ENCODE results near the gene IGF1.

The IGF1 gene

GRCh38 chr12:102514696-102515095 lies 34.3 kb upstream of the IGF1 start:
- H3K36me3 ChIP-seq (ENCODE audit: insufficient read depth, insufficient read length, low read length), result no peaks in the 10 kb centered on the region
- TF ChIP-seq SUZ12 (IDR thresholded peaks at IDR 0.05; ENCODE audit: extremely low read depth, insufficient read depth, insufficient read length) (no peak), ZNF274 (IDR thresholded peaks at IDR 0.05; ENCODE audit: low read depth, low read length) (no peak), YY1 (IDR thresholded peaks at IDR 0.05; ENCODE audit: insufficient read depth, insufficient read length) (no peak)
- H3K27me3 ChIP-seq (ENCODE audit: insufficient read depth, insufficient read length), result no peaks in the 10 kb centered on the region
- H3K4me3 ChIP-seq (ENCODE audit: insufficient read length, low read depth), result no peak overlapping the region
- H3K9me3 ChIP-seq (ENCODE audit: insufficient read depth, low read length), result no peaks in the 10 kb centered on the region
- no peaks in the 10 kb centered on the region for H3K4me1 ChIP-seq (ENCODE audit: insufficient read depth, insufficient read length)
- no peak overlapping the region for H3K9ac ChIP-seq (ENCODE audit: insufficient read length, low read depth)
- no peak for DNase-seq (ENCODE audit: low read depth, low spot score)

- no peak for DNase-seq (ENCODE audit: low read depth, low spot score)
- TF ChIP-seq SUZ12 (IDR thresholded peaks at IDR 0.05; ENCODE audit: extremely low read depth, insufficient read depth, insufficient read length) (no peak), YY1 (IDR thresholded peaks at IDR 0.05; ENCODE audit: insufficient read depth, insufficient read length) (no peak), ZNF274 (IDR thresholded peaks at IDR 0.05; ENCODE audit: low read depth, low read length) (no peak)
- H3K9ac ChIP-seq (ENCODE audit: insufficient read length, low read depth), result no peak overlapping the region
Measured at GRCh38 chr12:102513739-102514138, 33.4 kb upstream of the IGF1 start.

GRCh38 chr12:102513272-102513671 lies 32.9 kb upstream of the IGF1 start:
- Histone ChIP-seq H3K4me3 (ENCODE audit: insufficient read length, low read depth) (no peak overlapping the region), H3K9me3 (ENCODE audit: insufficient read depth, low read length) (no peaks in the 10 kb centered on the region), H3K4me1 (ENCODE audit: insufficient read depth, insufficient read length) (no peaks in the 10 kb centered on the region), H3K27me3 (ENCODE audit: insufficient read depth, insufficient read length) (no peaks in the 10 kb centered on the region), H3K36me3 (ENCODE audit: insufficient read depth, insufficient read length, low read length) (no peaks in the 10 kb centered on the region), H3K9ac (ENCODE audit: insufficient read length, low read depth) (no peak overlapping the region)
- DNase-seq (ENCODE audit: low read depth, low spot score), result no peak
- no peak for TF ChIP-seq YY1 (IDR thresholded peaks at IDR 0.05; ENCODE audit: insufficient read depth, insufficient read length)
- TF ChIP-seq ZNF274 (IDR thresholded peaks at IDR 0.05; ENCODE audit: low read depth, low read length), result no peak
- no peak for TF ChIP-seq SUZ12 (IDR thresholded peaks at IDR 0.05; ENCODE audit: extremely low read depth, insufficient read depth, insufficient read length)

More at GRCh38 chr12:102513739-102514138, 33.4 kb upstream of the IGF1 start:
- no peak overlapping the region for H3K4me3 ChIP-seq (ENCODE audit: insufficient read length, low read depth)
- no peaks in the 10 kb centered on the region for H3K27me3 ChIP-seq (ENCODE audit: insufficient read depth, insufficient read length)
- H3K36me3 ChIP-seq (ENCODE audit: insufficient read depth, insufficient read length, low read length), result no peaks in the 10 kb centered on the region
- no peaks in the 10 kb centered on the region for H3K4me1 ChIP-seq (ENCODE audit: insufficient read depth, insufficient read length)
- no peaks in the 10 kb centered on the region for H3K9me3 ChIP-seq (ENCODE audit: insufficient read depth, low read length)

GRCh38 chr12:102512523-102512922 lies 32.2 kb upstream of the IGF1 start:
- no peak for DNase-seq (ENCODE audit: low read depth, low spot score)
- no peaks in the 10 kb centered on the region for H3K27me3 ChIP-seq (ENCODE audit: insufficient read depth, insufficient read length)
- no peak overlapping the region for H3K9ac ChIP-seq (ENCODE audit: insufficient read length, low read depth)
- no peak overlapping the region for H3K4me3 ChIP-seq (ENCODE audit: insufficient read length, low read depth)
- H3K36me3 ChIP-seq (ENCODE audit: insufficient read depth, insufficient read length, low read length), result no peaks in the 10 kb centered on the region
- no peaks in the 10 kb centered on the region for H3K4me1 ChIP-seq (ENCODE audit: insufficient read depth, insufficient read length)
- H3K9me3 ChIP-seq (ENCODE audit: insufficient read depth, low read length), result no peaks in the 10 kb centered on the region
- TF ChIP-seq SUZ12 (IDR thresholded peaks at IDR 0.05; ENCODE audit: extremely low read depth, insufficient read depth, insufficient read length) (no peak), ZNF274 (IDR thresholded peaks at IDR 0.05; ENCODE audit: low read depth, low read length) (no peak), YY1 (IDR thresholded peaks at IDR 0.05; ENCODE audit: insufficient read depth, insufficient read length) (no peak)

- Histone ChIP-seq H3K9me3 (ENCODE audit: insufficient read depth, low read length) (no peaks in the 10 kb centered on the region), H3K27me3 (ENCODE audit: insufficient read depth, insufficient read length) (no peaks in the 10 kb centered on the region), H3K9ac (ENCODE audit: insufficient read length, low read depth) (no peak overlapping the region), H3K36me3 (ENCODE audit: insufficient read depth, insufficient read length, low read length) (no peaks in the 10 kb centered on the region), H3K4me1 (ENCODE audit: insufficient read depth, insufficient read length) (no peaks in the 10 kb centered on the region), H3K4me3 (ENCODE audit: insufficient read length, low read depth) (no peak overlapping the region)
- no peak for DNase-seq (ENCODE audit: low read depth, low spot score)
- no peak for TF ChIP-seq ZNF274 (IDR thresholded peaks at IDR 0.05; ENCODE audit: low read depth, low read length)
- TF ChIP-seq SUZ12 (IDR thresholded peaks at IDR 0.05; ENCODE audit: extremely low read depth, insufficient read depth, insufficient read length), result no peak
- no peak for TF ChIP-seq YY1 (IDR thresholded peaks at IDR 0.05; ENCODE audit: insufficient read depth, insufficient read length)
Measured at GRCh38 chr12:102511575-102511974, 31.2 kb upstream of the IGF1 start.

GRCh38 chr12:102510463-102510862 lies 30.1 kb upstream of the IGF1 start:
- Histone ChIP-seq H3K9ac (ENCODE audit: insufficient read length, low read depth) (no peak overlapping the region), H3K4me3 (ENCODE audit: insufficient read length, low read depth) (no peak overlapping the region), H3K36me3 (ENCODE audit: insufficient read depth, insufficient read length, low read length) (no peaks in the 10 kb centered on the region), H3K9me3 (ENCODE audit: insufficient read depth, low read length) (no peaks in the 10 kb centered on the region), H3K27me3 (ENCODE audit: insufficient read depth, insufficient read length) (no peaks in the 10 kb centered on the region), H3K4me1 (ENCODE audit: insufficient read depth, insufficient read length) (no peaks in the 10 kb centered on the region)
- no peak for DNase-seq (ENCODE audit: low read depth, low spot score)
- no peak for TF ChIP-seq YY1 (IDR thresholded peaks at IDR 0.05; ENCODE audit: insufficient read depth, insufficient read length)
- TF ChIP-seq ZNF274 (IDR thresholded peaks at IDR 0.05; ENCODE audit: low read depth, low read length), result no peak
- no peak for TF ChIP-seq SUZ12 (IDR thresholded peaks at IDR 0.05; ENCODE audit: extremely low read depth, insufficient read depth, insufficient read length)

- Histone ChIP-seq H3K9me3 (ENCODE audit: insufficient read depth, low read length) (no peaks in the 10 kb centered on the region), H3K4me3 (ENCODE audit: insufficient read length, low read depth) (no peak overlapping the region), H3K36me3 (ENCODE audit: insufficient read depth, insufficient read length, low read length) (no peaks in the 10 kb centered on the region), H3K9ac (ENCODE audit: insufficient read length, low read depth) (no peak overlapping the region), H3K27me3 (ENCODE audit: insufficient read depth, insufficient read length) (no peaks in the 10 kb centered on the region), H3K4me1 (ENCODE audit: insufficient read depth, insufficient read length) (no peaks in the 10 kb centered on the region)
- TF ChIP-seq YY1 (IDR thresholded peaks at IDR 0.05; ENCODE audit: insufficient read depth, insufficient read length) (no peak), SUZ12 (IDR thresholded peaks at IDR 0.05; ENCODE audit: extremely low read depth, insufficient read depth, insufficient read length) (no peak), ZNF274 (IDR thresholded peaks at IDR 0.05; ENCODE audit: low read depth, low read length) (no peak)
- no peak for DNase-seq (ENCODE audit: low read depth, low spot score)
Measured at GRCh38 chr12:102510031-102510430, 29.7 kb upstream of the IGF1 start.
